ENCODE measurements around the gene TSPAN5. TPM values are rescaled to one million over a fixed set of nuclear protein-coding genes. Genes with fewer than 3 reads are reported as not detected.

TSPAN5 gene
- total RNA-seq, 3 donors from 2014 or later: 1.9 to 17.7 (median 12.8) TPM

DNA sequence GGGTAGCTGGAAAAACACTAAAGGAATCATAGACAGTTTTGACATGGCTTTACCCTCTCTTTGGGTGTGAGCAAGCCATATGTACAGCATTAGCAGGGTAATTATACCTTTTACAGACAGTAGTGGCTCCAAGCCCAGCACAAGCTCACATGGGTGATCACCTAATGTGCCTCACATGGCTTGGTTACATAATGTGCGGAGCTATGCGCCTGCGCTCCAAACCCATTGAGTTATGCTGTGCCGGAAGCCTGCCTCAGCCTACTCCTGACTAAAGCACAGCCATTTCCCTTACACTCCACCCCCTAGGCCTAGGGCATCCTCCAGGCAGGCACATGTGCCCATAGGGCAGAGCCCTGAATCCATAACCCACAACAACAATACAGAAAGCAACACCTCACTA lies 6.5 kb upstream of the TSPAN5 start:
- Histone ChIP-seq H3K27ac (no peak overlapping the region), H3K27me3 (no peaks in the 10 kb centered on the region), H3K9me3 (no peaks in the 10 kb centered on the region), H3K4me3 (no peak overlapping the region), H3K4me1 (no peaks in the 10 kb centered on the region), H3K36me3 (no peaks in the 10 kb centered on the region)
- TF ChIP-seq, protein P1, sequence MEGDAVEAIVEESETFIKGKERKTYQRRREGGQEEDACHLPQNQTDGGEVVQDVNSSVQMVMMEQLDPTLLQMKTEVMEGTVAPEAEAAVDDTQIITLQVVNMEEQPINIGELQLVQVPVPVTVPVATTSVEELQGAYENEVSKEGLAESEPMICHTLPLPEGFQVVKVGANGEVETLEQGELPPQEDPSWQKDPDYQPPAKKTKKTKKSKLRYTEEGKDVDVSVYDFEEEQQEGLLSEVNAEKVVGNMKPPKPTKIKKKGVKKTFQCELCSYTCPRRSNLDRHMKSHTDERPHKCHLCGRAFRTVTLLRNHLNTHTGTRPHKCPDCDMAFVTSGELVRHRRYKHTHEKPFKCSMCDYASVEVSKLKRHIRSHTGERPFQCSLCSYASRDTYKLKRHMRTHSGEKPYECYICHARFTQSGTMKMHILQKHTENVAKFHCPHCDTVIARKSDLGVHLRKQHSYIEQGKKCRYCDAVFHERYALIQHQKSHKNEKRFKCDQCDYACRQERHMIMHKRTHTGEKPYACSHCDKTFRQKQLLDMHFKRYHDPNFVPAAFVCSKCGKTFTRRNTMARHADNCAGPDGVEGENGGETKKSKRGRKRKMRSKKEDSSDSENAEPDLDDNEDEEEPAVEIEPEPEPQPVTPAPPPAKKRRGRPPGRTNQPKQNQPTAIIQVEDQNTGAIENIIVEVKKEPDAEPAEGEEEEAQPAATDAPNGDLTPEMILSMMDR (IDR thresholded peaks at IDR 0.05): no peak
- TF ChIP-seq POLR2AphosphoS5 (IDR thresholded peaks at IDR 0.05): no peak
- no peak for TF ChIP-seq POLR2A (IDR thresholded peaks at IDR 0.05)
- DNase-seq (ENCODE audit: low spot score in 2 of 2): no peak
- intact Hi-C loops (cut with DNase I; ENCODE audit: low total_unique reads): no loop called here

DNA sequence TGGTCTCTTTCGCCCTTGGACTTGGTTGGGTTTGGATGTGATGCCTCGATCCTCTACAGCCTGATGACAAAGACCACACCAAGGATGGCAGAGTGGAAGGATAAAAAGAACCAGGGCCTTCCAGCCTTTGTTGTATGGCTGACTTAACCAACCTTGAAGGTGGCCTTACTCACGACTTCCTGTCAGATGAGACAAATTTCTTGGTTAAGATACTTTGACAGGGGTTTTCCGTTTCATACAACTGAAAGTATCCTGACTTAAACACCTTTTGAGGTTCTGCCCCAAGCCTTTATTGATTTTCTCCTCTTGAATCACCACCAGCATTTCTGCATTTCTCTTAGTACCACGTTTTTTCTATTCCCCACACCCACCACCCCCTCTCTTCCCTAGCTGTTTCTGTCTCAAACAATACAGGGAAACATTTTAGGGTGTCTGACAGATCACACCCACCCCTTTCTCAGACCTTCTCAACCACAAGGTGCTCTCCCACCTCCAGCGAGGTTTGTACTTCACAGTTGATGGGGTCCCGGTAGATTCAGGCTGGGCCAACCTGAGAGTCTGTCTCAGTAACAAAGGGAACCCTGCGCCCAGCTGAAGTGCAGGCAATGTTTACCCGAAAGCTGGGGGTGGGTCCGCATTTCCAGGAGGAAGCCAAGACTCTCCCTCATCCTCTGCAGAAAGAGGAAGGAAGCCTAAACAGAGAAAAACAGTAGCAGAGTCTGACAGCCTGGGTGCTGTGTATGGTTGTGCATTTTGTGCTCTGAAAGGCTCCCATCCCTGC lies 5.0 kb upstream of the TSPAN5 start:
- no peak for DNase-seq (ENCODE audit: low spot score in 2 of 2)
- no peak overlapping the region for H3K27ac ChIP-seq
- no peak overlapping the region for H3K4me3 ChIP-seq
- H3K36me3 ChIP-seq: no peaks in the 10 kb centered on the region
- intact Hi-C loops (cut with DNase I; ENCODE audit: low total_unique reads): no loop called here
- TF ChIP-seq POLR2A (IDR thresholded peaks at IDR 0.05) (no peak), POLR2AphosphoS5 (IDR thresholded peaks at IDR 0.05) (no peak)
- TF ChIP-seq, protein P1 (IDR thresholded peaks at IDR 0.05): no peak
- peaks cover 0 to 3% of the 10 kb centered on the region in 2 donors for H3K4me1 ChIP-seq
- H3K27me3 ChIP-seq: no peaks in the 10 kb centered on the region
- no peaks in the 10 kb centered on the region for H3K9me3 ChIP-seq

DNA sequence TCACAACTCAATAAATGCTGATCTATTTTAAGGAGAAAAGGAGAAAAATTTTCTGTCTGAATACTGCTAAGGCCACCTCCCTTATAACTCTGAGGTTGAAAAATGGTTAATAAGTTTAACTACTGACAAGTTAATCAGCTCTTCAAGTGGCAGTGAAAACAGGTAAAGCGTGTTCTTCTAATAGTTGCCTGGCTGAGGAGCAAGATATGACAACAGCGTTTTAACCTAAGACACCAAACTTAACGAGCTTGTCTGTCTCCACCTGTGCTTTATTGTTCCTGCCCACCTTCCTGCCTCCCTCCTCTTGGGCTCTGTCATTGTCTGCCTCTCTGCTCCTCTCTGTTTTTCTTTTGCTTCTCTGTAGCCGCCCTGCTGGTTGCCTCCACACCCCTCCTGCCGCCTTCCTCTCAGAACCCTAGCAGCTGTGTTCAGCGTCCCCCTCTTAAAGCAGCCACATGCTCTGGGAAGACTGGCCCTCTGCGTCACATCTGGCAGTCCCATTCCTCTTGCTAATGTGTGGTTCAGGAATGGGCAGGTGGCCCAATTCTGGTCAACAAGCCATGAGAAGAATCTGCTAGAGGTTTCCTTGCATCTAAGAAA lies 4.3 kb upstream of the TSPAN5 start:
- TF ChIP-seq POLR2AphosphoS5 (IDR thresholded peaks at IDR 0.05) (no peak), POLR2A (IDR thresholded peaks at IDR 0.05) (no peak)
- DNase-seq (ENCODE audit: low spot score in 2 of 2): no peak
- no peaks in the 10 kb centered on the region for H3K27me3 ChIP-seq
- no peaks in the 10 kb centered on the region for H3K36me3 ChIP-seq
- H3K9me3 ChIP-seq: no peaks in the 10 kb centered on the region
- peaks cover 0 to 3% of the 10 kb centered on the region in 2 donors for H3K4me1 ChIP-seq
- no peak overlapping the region for H3K27ac ChIP-seq
- intact Hi-C loops (cut with DNase I; ENCODE audit: low total_unique reads): no loop called here
- H3K4me3 ChIP-seq: no peak overlapping the region

DNA sequence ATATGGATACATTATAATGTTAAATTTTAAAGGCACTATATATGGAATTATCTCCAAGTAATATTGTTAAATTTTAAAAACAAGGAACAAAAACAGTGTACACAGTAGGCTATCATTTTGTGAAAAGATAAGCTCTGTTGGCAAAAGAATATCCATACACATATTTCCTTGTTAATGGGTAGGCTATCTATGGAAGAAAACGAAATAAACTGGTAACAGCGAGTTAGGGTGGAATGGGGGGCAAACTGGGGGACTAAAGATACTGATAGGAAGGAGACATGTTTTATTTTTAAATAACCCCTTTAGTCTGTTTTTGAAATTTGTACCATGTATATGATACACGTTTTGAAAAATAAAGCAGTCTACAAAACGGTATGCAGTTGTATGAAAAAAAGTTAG lies 3.6 kb upstream of the TSPAN5 start:
- H3K9me3 ChIP-seq: no peaks in the 10 kb centered on the region
- intact Hi-C loops (cut with DNase I; ENCODE audit: low total_unique reads): no loop called here
- no peaks in the 10 kb centered on the region for H3K36me3 ChIP-seq
- H3K4me3 ChIP-seq: no peak overlapping the region
- TF ChIP-seq POLR2AphosphoS5 (IDR thresholded peaks at IDR 0.05): no peak
- TF ChIP-seq POLR2A (IDR thresholded peaks at IDR 0.05): no peak
- TF ChIP-seq, protein P1 (IDR thresholded peaks at IDR 0.05): no peak
- H3K27ac ChIP-seq: no peak overlapping the region
- no peaks in the 10 kb centered on the region for H3K27me3 ChIP-seq
- H3K4me1 ChIP-seq: peaks cover 0 to 3% of the 10 kb centered on the region in 2 donors
- DNase-seq (ENCODE audit: low spot score in 2 of 2): no peak

DNA sequence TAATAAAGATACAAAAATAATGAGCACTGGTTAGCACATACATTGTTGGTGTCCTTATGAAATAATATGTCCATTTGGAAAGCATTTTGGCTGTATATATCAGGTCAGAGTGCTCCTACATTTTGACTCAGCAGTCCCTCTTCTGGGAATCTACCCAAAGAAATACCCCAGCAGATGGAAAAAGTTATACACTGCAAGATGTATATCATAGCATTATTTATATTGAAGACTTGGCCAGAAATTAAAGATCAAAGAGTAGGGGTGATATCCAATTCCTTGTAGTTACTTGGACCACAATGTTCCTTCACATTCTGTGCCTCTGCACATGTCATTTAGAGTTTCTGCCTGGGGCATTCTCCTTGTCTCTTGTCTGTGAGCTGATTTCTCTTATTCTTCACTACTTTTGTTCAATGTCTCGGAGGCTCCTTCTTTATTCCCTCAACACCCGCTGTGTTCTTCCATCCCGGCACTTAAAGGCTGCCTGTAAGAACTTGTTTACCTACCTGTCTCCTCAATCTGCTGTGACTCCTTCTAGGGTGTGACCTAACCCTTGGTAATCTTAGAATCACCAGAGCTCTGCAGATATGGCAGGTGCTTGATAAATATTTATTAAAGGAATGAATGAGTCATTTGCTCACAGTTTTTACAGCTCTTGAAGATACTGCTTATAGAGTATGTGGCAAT lies 3.1 kb upstream of the TSPAN5 start:
- H3K9me3 ChIP-seq: no peaks in the 10 kb centered on the region
- TF ChIP-seq, protein P1 (IDR thresholded peaks at IDR 0.05): no peak
- TF ChIP-seq POLR2AphosphoS5 (IDR thresholded peaks at IDR 0.05) (no peak), POLR2A (IDR thresholded peaks at IDR 0.05) (no peak)
- H3K27me3 ChIP-seq: no peaks in the 10 kb centered on the region
- intact Hi-C loops (cut with DNase I; ENCODE audit: low total_unique reads): no loop called here
- no peak overlapping the region for H3K27ac ChIP-seq
- peaks cover 0 to 3% of the 10 kb centered on the region in 2 donors for H3K4me1 ChIP-seq
- H3K36me3 ChIP-seq: no peaks in the 10 kb centered on the region
- no peak overlapping the region for H3K4me3 ChIP-seq
- no peak for DNase-seq (ENCODE audit: low spot score in 2 of 2)

Measured in breast epithelium (tissue), 4 donors.